ENCODE data around the gene ADAMTSL1.
A peak's percentile ranks its signal among the peaks of the same experiment; 100 is the strongest.

Gene ADAMTSL1

DNA sequence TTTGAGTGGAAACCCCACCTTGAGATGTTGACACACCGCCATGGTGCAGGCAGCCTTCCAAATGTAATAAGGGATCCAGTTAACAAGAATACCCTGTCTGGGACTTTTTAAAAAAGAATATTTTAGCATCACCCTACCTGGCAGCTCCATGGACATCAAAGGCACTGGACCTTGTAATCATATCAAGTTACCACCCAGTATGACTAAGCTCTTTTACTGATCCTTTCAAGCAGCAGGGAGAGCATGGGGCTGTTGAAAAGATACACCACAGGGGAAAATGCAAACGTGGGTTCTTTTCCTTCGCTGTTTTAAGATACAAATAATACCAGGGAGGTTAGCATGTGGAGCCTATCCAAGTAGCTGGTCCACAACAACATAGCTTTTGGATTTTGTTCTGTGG, 347.8 kb downstream of the ADAMTSL1 start:
- DNase-seq (ENCODE audit: insufficient read length, low spot score) (no peak), FAIRE-seq (peak; percentile 93)
- TF ChIP-seq POLR2A (IDR thresholded peaks at IDR 0.05; ENCODE audit: low read depth, low read length): no peak

DNA sequence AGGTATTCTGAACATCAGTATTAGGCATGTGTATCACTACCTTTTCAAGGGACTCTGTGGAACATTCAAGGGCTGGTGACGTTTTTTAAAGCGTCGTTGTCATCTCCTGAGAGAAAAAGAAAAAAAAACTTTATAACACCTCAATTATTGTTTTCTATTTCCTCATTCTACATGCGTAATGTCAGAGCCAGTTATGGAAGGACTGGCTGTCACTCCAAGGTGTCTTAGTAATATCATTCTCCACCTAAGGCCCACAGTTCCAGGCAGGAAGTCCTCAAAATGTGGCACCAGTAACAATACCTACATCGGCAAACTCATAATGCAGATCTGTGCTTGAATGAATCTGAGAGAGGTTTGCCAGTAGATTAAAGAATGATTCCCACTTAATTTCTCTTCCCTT, 348.9 kb downstream of the ADAMTSL1 start:
- DNase-seq (ENCODE audit: insufficient read length, low spot score): no peak
- FAIRE-seq: no peak
- TF ChIP-seq POLR2A (IDR thresholded peaks at IDR 0.05; ENCODE audit: low read depth, low read length): no peak

DNA sequence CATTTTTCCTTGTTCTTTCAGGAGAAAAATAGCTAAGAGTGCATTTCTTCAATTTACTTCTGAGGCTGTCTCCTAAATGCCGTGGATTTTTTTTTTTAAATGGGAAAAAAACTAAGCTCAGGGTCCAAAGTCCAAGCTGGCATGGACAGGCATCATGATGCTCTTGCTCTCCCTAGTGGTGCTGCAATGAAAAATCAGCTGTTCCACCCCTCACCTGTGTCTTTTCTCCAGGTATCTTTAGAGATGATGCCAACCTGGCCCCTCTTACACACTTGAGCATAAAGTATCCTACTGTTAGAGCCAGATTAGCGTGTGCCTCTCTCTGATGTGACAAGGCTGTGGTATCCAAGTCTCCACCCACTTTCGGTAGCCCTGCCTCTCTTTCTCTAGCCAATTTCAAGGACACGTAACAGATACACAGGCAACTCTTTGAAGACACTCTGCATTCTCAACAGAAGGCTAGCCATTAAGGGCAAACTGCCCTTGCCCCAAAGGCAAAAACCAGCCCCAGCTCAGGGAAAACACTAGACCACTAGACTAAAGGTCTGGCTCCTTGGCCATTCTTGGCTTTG, 350.2 kb downstream of the ADAMTSL1 start:
- FAIRE-seq (no peak), DNase-seq (ENCODE audit: insufficient read length, low spot score) (no peak)
- TF ChIP-seq POLR2A (IDR thresholded peaks at IDR 0.05; ENCODE audit: low read depth, low read length): no peak

DNA sequence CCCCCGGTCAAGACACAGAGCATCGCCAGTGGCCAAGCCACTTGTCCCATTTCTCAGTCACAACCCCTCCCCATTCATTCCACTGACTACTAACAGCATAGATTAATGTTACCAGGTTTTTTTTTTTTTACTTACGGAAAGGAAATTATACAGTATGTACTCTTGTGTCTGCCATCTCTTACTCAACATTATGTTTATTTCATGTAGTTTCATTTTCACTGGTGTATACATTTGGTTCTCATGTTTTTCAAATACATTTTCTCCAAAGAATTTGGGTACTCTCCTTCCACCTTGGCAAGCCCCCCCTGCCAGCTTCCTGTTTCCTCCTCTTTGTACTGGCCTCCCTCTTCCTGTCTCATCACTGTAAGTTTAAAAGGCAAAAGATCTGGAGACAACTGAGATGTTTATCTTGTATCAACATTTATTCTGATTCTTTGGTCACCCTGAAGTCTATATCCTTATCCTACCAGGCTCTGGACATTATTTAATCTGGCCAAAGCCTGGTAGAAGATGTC, 351.8 kb downstream of the ADAMTSL1 start:
- FAIRE-seq (no peak), DNase-seq (ENCODE audit: insufficient read length, low spot score) (no peak)
- no peak for TF ChIP-seq POLR2A (IDR thresholded peaks at IDR 0.05; ENCODE audit: low read depth, low read length)

DNA sequence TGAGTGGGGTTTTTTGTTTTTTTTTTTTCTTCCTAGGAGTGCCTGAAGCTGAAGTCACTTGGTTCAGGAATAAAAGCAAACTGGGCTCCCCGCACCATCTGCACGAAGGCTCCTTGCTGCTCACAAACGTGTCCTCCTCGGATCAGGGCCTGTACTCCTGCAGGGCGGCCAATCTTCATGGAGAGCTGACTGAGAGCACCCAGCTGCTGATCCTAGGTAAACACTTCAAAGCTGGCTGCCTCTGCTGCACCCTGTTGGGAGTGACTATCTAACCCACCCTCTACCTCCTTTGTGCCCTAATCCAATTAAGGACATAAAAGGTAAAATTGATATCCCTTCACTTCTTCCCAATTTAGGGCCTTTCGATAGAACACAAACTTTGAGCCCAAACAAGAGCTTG, 352.3 kb downstream of the ADAMTSL1 start:
- DNase-seq (ENCODE audit: insufficient read length, low spot score) (no peak), FAIRE-seq (no peak)
- TF ChIP-seq POLR2A (IDR thresholded peaks at IDR 0.05; ENCODE audit: low read depth, low read length): no peak

DNA sequence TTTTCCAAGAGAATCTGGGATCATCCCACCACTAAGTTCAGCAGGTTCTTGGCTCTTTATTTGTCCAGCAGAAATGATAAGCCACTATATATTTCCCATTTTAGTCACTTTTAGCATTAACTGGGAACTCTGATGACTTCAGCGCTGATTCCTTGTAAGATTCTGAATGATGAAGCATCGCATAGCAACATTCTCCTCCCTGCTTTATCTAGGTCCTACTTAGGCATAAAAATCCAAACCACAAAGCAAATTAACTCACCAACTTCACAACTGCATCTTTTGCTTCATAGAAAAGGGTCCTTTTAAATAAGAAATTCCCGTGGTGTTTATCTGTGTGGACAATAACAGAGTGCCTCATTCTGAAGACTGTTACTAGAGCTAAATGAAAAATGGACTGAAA, 355.1 kb downstream of the ADAMTSL1 start:
- no peak for FAIRE-seq
- TF ChIP-seq POLR2A (IDR thresholded peaks at IDR 0.05; ENCODE audit: low read depth, low read length): no peak

DNA sequence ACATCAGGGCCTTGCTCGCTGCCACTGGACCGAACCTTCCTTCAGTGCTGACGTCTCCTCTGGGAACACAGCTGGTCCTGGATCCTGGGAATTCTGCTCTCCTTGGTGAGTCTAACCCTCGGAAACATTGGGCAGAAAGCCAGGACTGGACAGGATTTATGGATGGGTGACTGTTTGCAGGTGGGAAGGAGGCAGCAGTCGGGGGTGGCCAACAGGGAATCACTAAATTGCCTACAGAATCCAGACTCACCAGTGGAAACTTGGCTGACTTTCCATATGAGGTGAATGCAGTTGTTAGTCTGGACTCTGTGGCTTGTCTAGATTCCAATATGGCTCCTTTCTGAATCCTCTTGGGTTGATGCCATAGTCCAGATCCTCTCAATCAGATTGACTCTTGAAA, 355.9 kb downstream of the ADAMTSL1 start:
- DNase-seq (ENCODE audit: insufficient read length, low spot score) (no peak), FAIRE-seq (no peak)
- no peak for TF ChIP-seq POLR2A (IDR thresholded peaks at IDR 0.05; ENCODE audit: low read depth, low read length)

More for the DNA sequence above, 355.1 kb downstream of the ADAMTSL1 start:
- DNase-seq (ENCODE audit: insufficient read length, low spot score): no peak

DNA sequence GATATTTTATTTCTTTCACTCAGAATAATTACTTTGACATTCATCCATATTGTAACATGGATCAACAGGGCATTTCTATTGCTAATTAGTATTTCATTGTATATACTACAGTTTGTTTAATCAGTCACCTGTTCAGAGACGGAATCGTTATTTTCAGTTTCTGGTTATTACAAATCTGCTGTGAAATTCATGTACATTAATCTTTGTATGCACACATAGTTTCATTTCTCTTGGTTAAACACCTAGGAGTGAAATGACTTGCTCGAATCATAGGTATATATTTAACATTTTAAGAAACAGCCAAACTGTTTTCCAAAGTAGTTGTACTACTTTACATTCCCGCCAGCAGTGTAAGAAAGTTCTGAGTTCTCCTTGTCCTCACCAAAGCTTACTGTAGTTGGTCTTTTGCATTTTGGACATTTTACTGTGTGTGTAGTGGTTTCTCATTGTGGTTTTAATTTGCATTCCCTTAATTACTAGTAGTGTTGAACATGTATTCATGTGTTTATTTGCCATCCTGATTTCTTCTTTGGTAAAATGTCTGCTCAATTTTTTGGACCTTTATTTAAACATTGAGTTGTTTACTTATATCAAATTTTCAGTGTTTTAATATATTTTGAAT, 360.9 kb downstream of the ADAMTSL1 start:
- DNase-seq (ENCODE audit: insufficient read length, low spot score) (no peak), FAIRE-seq (no peak)
- no peak for TF ChIP-seq POLR2A (IDR thresholded peaks at IDR 0.05; ENCODE audit: low read depth, low read length)

DNA sequence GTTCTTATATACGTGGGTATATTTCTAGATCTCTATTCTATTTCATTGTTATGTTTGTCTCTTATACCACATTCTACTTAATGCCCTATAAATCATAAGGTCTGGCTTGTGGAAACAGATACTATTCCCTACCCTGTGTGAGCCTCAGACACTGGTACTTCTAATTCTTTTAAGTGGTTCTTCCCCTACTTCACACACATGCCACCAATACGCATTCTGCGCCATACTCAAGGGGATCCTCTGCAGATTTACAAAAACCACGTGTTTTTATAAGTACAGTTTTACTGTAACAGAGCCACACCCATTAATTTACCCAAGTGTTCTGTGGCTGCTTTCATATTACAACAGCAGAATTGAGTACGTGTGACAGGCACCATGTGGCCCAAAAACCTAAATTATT, 363.4 kb downstream of the ADAMTSL1 start:
- TF ChIP-seq POLR2A (IDR thresholded peaks at IDR 0.05; ENCODE audit: low read depth, low read length): no peak
- DNase-seq (ENCODE audit: insufficient read length, low spot score): no peak
- FAIRE-seq: no peak

DNA sequence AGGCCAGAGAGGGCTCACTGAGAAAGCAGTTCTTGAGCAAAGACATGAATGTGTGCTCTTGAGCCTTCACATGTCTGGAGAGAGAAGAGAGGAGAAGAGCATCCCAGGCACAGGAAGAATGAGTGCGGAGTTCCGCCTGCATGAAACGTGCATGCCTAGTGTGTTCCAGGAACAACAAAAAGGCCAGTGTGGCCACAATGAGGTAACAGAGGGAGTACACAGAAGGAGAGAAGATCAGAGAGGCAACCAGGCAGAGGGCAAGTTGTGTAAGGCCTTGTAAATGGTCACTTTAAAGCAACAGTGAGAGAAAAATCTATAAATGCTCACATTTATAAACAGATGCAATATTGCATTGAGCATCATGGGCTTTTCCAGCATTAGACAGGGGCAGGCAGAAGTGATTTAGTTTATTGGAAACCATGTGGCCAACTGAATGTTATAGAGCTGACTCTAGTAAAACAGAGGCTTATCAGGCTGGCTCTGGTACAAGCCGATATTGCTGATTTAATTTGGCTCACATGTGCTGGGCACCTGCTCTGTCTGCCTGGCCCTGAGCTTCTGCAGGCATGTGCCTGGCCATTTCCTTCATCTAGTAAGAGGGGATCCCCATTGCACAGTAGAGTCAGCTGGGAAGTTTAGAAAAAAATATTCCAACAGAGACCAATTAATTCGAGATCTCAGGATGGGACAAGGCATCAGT, 373.8 kb downstream of the ADAMTSL1 start:
- TF ChIP-seq POLR2A (IDR thresholded peaks at IDR 0.05; ENCODE audit: low read depth, low read length): no peak
- FAIRE-seq (no peak), DNase-seq (ENCODE audit: insufficient read length, low spot score) (no peak)

DNA sequence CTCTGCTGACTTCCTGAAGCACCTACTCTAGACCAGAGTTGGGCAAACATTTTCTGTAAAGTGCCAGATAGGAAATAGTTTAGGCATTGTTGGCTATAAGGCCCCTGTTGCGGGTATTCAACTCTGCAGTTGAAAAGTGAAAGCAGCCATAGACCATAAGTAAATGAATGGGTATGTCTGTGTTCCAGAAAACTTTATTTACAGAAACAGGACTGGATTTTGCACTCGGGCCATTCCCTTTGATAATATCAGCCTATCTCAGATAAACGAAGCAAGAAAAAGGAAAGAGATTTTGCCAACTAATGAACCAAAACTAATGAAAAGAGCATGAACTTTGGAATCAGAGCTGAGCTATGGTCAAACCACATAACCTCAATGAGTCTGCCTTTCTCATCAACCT, 374.7 kb downstream of the ADAMTSL1 start:
- DNase-seq (ENCODE audit: insufficient read length, low spot score) (no peak), FAIRE-seq (no peak)
- TF ChIP-seq POLR2A (IDR thresholded peaks at IDR 0.05; ENCODE audit: low read depth, low read length): no peak

DNA sequence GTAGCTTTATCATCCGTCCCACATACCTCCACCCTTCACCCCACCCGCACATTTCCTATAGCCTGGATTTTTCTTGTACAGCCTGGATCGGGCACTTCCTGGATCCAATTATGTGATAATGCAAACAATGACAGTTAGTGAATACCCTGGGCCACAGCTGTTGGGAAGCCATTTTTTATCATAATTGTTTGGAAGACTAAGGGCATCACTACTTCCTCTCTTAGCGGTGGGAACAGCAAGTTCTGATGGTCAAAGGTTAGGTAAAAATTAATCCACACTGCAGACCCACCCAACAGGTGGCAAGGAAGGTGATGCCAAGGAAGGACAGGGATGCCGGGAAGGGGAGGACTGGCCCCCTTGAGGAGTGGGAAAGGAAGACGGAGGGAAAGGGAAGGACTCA, 375.3 kb downstream of the ADAMTSL1 start:
- DNase-seq (ENCODE audit: insufficient read length, low spot score) (no peak), FAIRE-seq (no peak)
- TF ChIP-seq POLR2A (IDR thresholded peaks at IDR 0.05; ENCODE audit: low read depth, low read length): no peak

DNA sequence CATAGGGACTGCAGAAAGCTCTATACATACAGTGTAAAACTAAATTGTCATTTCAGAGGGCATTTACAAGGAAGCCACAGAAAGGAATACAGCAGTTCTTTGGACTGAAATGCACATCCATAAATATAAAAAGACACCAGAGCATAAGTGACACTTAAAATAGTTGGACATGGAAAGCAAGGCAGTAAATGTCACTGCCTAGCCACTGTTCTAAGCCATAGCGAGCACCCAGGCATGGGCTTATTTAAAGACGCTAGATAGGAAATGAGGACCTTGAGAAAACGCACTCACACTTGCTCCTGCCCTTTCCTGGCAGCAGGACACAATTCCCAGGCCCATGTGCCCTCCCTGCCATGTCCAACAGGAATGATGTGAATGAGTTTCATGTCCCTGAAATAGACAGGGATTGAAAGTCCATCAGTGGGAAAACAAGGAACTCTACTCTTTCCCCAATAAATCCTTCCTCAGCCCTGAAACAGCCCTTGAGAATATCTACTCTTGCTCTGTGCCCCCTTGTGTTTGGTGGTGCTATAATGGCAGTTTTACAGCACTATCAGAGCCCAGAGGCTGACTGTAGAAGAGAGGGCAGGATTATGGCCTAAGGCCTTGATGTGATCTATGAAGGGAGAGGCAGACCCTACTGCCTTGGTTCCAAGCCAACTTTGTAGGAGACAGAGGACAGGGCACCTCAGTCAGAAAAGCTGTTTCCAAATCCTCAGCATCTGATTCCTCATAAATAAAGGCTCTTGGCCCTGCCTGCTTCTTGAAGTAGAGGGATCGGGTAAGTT, 376.1 kb downstream of the ADAMTSL1 start:
- no peak for FAIRE-seq
- DNase-seq (ENCODE audit: insufficient read length, low spot score): no peak

More for the DNA sequence above, 376.1 kb downstream of the ADAMTSL1 start:
- TF ChIP-seq POLR2A (IDR thresholded peaks at IDR 0.05; ENCODE audit: low read depth, low read length): no peak

Measured in H54 (cell line).